HG02798 (cell line): ENCODE measurements around the gene PPP1R12B.
"Not testable (repeated sequence)": the region's sequence is repeated elsewhere in the genome, so short reads cannot be mapped to it uniquely, and the experiment has no call there.

Experiments used
- ATAC-seq: cut with Tn5 transposase; IDR thresholded peaks from one replicate; pipeline ENCODE4 v1.9.1; 2021; ENCODE audit warnings: mild to moderate bottlenecking; ENCODE audit not compliant: unreplicated experiment, poor library complexity

The PPP1R12B gene

DNA sequence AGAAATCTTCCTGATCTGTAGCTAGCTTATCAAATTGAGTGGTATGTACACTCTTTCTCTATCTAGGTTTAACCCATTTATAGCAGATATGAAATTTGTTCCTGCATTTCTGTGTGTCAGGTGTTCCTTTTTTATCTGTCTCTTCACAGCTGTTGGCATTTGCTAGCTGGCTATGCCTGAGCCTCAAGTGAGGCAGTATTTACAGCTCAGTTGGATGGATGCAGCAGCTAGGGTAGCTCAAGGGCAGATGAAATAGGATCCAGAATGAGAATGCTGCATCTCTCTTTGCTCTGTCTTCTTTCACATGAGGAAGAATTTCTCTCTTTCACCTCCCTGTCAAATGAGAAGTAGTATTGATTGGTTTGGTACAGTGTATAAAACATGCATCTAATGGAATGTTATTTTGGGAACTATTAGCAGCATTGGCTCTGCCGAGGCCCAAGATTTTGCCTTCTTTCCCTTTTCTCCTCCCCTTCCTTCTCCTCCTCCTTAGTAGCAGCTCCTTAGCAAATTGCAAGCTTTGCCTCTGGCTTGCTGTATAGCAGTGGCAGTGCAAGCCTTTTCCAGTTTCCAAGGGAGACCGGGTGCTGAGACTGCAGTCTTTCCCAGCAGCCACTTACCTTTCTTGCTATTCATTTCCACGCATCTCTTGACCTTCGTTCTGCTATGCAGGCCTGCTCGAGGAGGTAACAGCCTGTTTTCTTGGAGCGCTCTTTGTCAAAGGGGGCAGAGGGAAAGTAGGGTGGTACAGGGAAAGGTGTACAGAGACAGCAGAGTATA is 125.0 kb downstream of the PPP1R12B start:
- ATAC-seq, result not testable (repeated sequence)

DNA sequence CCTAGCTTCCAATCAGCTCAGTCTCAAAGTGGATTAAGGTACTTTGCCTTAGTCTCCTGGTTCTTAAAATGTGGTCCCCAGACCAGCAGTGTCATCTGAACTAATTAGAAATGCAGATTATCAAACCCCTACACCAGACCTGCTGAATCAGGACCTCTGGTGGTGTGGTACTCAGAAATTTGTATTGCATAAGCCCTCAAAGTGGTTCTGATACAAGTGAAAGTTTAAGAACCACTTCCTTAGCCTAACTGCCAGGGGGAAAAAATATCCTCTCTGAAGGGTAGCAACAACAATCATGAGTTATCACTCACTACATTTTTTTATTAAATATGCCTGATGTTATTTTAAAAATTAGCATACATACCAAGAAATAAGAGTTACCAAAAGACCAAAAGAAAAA is 131.2 kb downstream of the PPP1R12B start:
- ATAC-seq, result not testable (repeated sequence)

DNA sequence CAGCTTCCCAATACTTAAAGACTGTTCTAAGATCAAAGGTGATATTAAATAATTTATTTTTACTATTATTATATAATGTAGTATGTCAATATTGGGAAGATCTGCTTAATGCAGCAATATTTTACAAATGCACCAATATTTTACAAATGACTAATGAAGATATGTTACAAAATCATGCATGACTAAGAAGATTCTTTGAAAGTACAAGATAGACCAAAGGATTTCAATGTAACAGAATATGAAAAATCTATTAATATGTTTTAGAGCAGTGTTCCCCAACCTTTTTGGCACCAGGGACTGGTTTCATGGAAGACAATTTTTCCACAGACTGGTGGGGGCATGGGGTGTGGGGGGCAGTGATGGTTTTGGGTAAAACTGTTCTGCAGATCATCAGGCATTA is 132.1 kb downstream of the PPP1R12B start:
- not testable (repeated sequence) for ATAC-seq

DNA sequence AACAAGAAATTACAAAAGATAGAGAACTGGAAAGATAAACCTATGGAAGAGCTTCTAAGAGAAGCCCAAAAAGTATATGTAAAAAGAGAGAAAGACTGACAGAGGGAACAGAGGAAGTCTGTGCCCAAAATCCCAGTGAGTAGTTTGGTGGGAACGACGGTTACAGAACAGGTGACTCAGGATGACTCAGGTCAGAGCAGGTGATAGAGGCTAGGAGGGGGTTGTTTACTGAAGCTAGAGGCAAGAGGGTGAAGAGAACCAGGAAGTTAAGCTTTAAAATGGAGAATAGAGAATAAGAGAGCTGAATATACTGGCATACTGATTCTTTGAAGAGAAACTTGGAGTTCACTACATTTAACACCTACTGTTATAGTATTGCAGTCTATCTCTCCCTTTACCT is 134.9 kb downstream of the PPP1R12B start:
- not testable (repeated sequence) for ATAC-seq

DNA sequence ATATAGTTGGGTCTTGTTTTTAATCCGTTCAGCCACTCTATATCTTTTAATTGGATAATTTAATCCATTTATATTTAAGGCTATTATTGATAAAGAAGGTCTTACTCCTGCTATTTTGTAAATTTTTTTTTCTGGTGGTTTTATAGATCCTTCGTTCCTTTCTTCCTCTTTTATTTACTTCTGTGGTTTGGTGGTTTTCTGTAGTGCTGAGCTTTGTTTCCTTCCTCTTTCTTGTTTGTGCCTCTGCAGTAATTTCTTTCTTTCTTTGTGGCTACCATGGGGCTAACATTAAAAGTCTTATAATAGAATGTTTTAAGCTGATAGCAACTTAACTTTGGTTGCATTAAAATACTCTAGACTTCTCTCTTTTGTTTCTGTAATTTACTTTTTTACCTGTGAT is 135.5 kb downstream of the PPP1R12B start:
- peak; percentile 40 for ATAC-seq

DNA sequence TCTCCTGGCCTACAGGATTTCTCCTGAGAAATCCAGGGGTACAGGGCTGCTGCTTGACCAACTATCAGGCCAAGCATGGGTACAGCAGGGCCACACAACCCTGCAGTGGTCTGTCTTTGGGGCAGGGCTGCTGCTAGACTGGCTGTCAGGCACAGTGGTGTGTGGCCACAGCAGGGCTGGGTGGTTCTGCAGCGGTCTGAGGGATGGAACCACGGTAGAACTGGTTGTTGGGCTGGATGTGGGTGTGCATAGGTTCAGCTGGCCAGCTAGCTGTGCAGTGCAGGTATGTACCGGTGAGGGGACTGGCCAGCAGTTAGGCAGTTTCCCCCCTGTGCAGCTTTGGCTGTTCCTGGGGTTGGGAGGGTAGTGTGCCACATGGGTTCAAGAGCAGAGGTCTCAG is 136.3 kb downstream of the PPP1R12B start:
- ATAC-seq, result not testable (repeated sequence)

DNA sequence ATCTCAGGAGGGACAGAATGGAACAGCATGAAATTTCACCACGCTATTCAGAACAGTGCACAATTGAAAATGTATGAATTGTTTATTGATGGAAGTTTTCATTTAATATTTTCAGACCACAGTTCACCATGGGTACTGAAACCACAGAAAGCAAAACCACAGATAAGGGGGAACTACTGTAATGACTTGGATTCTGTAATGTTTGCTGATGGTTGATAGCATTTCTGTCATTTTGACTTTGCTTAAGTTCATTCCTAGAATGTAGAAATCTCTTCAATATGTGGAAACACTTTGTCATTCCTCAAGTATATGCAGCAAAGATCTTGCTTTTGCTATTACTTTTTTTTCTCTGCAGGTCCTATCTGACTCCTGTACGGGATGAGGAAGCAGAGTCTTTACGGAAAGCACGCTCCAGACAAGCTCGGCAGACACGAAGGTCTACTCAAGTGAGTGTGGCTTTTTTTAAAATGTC is 139.7 kb downstream of the PPP1R12B start:
- ATAC-seq, result peak; percentile 63

DNA sequence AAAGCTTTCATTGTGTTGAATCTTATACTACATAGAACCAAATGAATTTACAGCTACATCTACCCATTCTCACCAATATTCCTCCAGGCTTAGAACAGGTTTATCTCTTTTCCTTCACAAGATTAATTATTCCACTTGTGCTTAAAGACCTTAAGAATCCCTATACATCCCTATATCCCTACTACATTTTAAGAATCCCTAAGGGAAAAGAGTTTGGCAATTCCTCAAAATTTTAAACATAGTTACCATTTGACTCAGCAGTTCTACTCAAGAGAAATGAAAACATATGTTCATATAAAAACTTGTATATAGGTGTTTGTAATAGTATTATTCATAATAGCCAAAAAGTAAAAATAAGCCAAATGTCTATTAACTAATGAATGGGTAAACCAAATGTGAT is 140.6 kb downstream of the PPP1R12B start:
- not testable (repeated sequence) for ATAC-seq

DNA sequence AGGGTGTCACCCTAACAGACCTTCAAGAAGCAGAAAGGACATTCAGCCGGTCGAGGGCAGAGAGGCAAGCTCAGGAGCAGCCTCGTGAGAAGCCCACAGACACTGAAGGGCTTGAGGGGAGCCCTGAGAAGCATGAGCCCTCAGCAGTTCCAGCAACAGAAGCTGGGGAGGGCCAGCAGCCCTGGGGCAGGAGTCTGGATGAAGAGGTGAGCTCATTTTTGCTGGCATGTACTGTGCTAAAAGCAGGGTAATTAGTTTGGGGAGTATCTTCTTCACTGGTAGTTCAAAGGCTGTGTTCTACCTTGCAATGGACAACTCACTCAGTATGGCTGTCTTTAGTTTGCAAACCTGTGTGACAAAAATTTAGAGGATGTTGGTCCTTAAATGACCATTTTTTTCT is 144.6 kb downstream of the PPP1R12B start:
- ATAC-seq, result not testable (repeated sequence)

DNA sequence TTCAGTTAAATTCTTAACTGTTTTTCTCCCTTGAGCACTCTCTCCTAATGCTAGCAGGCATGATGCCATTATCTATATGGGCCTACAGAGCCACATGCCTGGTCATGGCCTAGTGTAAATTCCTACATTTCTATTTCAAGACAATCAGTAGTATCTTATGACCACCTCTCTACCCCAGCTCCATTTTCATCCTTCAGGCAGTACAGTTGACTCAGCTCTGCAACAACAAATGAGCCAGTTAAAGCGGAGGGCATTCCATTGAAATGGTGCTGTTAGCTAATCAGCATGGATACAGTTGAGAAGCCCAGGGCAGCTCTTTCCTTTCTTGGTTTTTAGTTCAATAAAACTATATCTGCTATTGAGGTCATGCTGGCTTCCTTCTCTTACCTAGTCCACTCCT is 150.0 kb downstream of the PPP1R12B start:
- no peak for ATAC-seq

DNA sequence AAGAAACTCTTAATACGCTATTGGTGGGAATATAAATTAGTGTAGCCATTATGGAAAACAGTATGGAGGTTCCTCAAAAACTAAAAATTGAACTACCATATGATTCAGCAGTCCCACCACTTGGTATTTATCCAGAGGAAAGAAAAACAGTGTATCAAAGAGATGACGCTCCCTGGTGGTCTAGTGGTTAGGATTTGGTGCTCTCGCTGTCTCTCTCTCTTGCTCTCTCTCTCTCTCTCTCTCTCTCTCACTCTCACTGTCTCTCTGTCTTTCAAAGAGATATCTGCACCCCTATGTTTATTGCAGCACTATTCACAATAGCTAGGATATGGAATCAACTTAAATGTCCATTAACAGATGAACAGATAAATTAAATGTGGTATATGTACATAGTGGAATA is 151.5 kb downstream of the PPP1R12B start:
- ATAC-seq, result not testable (repeated sequence)

DNA sequence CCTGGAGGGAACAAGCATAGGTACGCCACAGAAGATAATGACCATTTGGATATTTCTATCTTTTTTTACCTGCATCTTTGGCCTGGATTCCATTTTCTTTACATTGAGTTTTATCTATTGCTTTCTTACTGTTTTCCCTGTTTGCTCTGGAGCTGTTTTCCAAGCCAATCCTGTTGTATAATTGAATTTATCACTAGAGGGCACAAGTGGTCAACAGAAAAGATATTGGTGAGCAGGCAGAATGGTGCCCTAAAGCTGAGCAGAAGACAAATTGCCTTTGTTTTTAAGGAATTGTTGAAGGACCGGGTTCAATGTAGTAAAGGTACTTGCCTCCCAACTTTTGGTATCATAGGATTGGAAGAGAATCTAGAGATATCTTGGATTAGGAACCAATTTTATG is 152.8 kb downstream of the PPP1R12B start:
- no peak for ATAC-seq

DNA sequence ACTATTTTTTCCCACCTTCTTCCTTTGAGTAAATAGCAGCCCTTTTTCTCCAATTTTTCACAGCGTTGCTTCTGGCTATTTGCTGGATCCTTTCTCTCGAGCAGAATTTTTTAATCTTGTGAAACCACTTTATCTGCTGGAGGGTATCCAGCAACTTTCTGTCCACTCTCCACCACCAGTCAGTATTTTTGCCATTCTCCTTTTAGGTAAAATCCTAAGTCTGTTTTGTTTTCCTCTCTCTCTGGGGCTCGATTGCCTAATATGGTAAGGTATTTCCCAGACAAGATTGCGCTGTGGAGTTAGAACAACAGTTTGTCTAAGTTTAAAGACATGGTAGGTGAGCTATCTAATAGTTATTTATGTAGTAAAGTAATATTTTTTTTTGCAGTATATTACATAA is 156.9 kb downstream of the PPP1R12B start:
- ATAC-seq, result no peak

DNA sequence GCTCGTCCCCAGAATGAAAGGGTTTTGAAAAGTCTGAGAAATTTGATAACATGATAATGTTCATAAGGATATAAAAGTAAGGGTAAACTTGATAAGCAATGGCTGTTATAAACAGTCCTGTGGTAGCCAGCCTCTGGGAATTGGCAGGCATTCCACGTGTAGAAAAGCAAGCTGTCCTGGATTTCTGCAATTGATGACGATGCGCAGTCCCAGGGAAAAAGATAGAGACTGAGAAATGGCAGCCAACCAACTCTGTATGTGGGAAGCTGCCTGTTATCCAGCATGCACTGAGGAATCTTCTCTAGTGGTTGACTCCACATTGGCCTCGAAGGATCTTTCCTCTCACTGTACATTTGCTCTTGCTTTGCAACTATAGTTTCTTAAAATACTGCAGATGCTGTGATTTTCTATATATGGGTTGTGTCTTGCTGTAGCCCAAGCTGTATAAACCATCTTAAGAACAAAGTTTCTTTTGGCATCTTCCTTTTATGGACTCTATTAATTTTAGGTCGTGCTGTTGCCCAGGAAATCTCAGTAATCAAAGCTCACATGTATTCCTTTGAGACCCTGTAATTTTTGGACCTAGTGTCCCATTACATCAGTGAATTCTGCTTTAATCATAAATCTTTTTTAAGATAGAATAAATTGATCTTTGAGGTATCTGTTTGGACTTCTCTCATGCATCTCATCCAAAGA is 157.5 kb downstream of the PPP1R12B start:
- not testable (repeated sequence) for ATAC-seq

DNA sequence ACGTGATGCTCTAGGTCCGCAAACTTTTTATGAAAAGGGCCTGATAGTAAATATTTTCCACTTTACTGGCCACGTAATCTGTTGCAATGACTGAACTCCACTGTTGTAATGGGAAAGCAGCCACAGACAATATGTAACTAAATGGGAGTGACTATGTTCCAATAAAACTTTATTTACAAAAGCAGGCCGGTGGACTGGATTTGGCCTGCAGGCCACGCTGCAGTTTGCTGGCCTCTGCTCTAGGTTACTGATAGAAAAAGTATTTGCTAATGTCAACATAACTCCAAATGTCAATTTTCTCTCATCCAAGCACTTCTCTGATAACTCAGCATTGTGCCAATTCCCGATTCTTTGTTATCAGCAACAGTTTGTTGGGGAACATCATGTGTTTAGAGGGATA is 160.4 kb downstream of the PPP1R12B start:
- not testable (repeated sequence) for ATAC-seq

DNA sequence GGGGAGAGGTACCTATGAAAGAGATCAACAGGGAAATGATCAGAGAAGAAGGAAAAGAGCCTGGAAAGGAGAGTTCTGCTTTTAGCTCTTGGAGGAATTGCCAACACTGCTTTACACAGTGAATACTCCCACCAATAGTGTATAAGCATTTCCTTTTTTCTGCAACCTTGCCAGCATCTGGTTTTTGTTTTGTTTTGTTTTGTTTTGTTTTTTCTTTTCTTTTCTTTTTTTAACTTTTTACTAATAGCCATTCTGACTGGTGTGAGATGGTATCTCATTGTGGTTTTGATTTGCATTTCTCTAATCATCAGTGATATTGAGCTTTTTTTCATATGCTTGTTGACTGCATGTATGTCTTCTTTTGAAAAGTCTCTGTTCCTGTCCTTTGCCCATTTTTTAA is 165.4 kb downstream of the PPP1R12B start:
- peak; percentile 74 for ATAC-seq

DNA sequence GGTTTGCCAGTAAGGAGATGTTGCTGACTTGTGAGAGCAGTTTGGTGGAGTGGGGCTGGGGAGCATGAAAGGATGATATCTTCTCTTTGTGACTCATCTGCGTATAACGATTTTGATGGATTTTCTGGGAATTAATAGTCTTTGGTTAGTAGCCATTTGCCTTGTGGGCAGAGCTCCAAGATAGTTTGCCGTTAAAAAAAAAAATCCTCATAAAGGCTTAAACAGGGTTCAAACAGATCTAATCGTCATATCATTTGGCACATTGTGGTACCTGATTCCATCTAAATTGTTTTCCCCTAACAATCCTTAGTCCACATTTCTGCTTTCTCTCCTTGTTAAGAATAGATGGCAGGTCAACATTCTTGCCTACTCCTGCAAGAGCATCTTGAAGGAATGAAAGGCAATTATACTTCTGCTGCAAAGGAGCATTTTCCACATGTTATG is 168.0 kb downstream of the PPP1R12B start:
- ATAC-seq, result no peak

DNA sequence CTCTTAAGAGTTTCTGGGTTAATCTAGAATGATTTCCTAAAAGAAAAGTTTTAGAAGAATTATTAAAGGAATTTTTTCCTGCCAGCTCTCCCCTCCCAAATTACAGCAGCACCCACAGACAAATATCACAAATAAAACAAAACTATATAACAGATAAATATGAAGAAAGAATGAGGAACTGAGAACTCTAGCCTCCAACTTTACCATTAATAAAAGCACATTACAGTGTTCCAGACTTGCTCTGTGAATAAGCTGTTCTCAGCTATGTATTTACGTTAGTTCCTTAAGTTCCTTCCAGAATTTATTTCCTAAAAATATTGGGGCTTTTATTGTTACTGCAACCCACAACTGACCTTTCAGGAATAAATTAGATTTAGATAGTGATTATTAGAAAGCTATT is 168.6 kb downstream of the PPP1R12B start:
- ATAC-seq, result not testable (repeated sequence)

DNA sequence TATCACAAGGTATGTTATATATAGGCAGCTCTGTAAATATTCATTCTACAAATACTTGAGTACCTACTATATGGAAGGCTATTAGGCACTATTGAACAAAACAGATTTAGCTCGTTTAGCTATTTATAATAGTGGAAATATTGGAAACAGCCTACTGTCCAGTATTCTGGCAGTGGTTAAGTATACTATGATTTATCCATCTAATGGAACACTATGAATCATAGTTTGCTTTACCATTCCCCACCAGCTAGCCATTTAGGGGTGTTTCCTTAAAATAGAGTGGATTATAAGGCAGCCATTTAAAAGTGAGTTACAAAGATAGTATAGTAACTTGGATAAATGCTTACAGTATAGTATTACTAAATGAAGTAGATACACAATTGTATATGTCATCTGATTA is 169.7 kb downstream of the PPP1R12B start:
- ATAC-seq, result not testable (repeated sequence)

DNA sequence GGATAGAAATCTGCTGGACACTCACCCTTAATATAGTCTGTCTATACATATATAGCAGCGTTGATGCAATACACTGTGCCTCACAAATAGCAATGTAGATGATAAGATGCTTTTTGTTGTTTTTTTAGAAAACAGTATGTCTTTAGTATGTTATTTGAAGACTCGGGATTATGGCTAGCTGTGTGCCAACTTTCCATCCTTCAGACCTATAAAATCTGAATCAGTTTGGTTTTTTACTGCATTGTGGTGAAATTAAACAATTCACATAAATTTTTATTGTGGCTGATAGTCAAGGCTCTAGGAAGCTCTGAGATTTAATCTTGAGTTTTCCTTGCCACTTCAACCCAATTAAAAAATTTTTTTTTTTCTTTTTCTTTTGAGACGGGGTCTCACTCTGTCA is 170.4 kb downstream of the PPP1R12B start:
- ATAC-seq, result not testable (repeated sequence)

DNA sequence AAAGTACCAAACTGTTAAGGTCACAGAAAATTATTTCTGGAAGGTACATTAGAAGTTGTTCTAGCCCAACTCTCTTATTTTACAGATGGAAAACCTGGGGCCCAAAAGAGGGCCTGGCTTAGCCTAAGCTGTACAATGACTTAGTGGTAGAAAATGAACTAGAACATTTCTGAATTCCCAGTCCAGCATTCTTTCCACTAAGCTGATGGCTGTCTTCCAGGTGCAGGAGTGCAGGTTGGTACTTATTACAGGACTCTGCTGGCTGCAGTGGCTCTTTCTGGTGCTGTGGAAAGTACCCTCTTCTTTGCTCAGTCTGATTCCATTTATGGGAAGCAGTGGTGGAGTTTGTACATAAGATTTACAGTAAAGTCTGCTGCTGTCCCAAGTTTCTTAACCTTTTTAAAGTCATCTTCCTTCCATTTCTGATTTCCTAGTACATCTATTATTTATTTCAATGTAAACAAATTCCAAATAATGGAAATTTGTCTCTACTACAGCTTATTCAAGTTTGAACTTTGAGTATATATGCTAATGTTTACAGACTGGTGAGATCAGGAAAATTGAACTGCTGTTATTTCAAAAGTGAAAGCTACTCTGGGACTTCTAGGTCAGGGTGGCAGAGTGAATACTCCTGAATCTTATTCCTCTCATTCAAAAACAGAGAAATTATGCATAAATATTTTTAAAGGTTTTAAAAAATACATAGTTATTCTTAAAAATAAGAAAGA is 171.8 kb downstream of the PPP1R12B start:
- not testable (repeated sequence) for ATAC-seq
